ENCODE data around the gene SMARCA4.

SMARCA4 gene

GRCh38 chr19:11034449-11035213 lies 73.8 kb downstream of the SMARCA4 start:
- Histone ChIP-seq H3K36me3 (ENCODE audit: control insufficient read depth, insufficient read depth, low read length) (peaks cover 16% of the 10 kb centered on the region), H3K27me3 (ENCODE audit: control insufficient read depth, insufficient read depth, low read length) (no peaks in the 10 kb centered on the region), H3K9ac (ENCODE audit: low read length) (no peak overlapping the region), H3K9me3 (ENCODE audit: control insufficient read depth, low read length) (no peaks in the 10 kb centered on the region), H3K4me1 (ENCODE audit: control insufficient read depth, insufficient read depth, low read length) (peaks cover 10% of the 10 kb centered on the region), H3K4me3 (ENCODE audit: low read length) (no peak overlapping the region)

GRCh38 chr19:11035441-11036377 lies 74.9 kb downstream of the SMARCA4 start:
- no peaks in the 10 kb centered on the region for H3K27me3 ChIP-seq (ENCODE audit: control insufficient read depth, insufficient read depth, low read length)
- H3K9ac ChIP-seq (ENCODE audit: low read length) = no peak overlapping the region
- H3K9me3 ChIP-seq (ENCODE audit: control insufficient read depth, low read length) = no peaks in the 10 kb centered on the region
- H3K4me1 ChIP-seq (ENCODE audit: control insufficient read depth, insufficient read depth, low read length) = peaks cover 10% of the 10 kb centered on the region
- no peak overlapping the region for H3K4me3 ChIP-seq (ENCODE audit: low read length)
- peaks cover 16% of the 10 kb centered on the region for H3K36me3 ChIP-seq (ENCODE audit: control insufficient read depth, insufficient read depth, low read length)

GRCh38 chr19:11038511-11038910 lies 77.7 kb downstream of the SMARCA4 start:
- H3K4me1 ChIP-seq (ENCODE audit: control insufficient read depth, insufficient read depth, low read length) = peaks cover 28% of the 10 kb centered on the region
- H3K9me3 ChIP-seq (ENCODE audit: control insufficient read depth, low read length) = no peaks in the 10 kb centered on the region
- H3K4me3 ChIP-seq (ENCODE audit: low read length) = no peak overlapping the region
- peaks cover 26% of the 10 kb centered on the region for H3K36me3 ChIP-seq (ENCODE audit: control insufficient read depth, insufficient read depth, low read length)
- no peaks in the 10 kb centered on the region for H3K27me3 ChIP-seq (ENCODE audit: control insufficient read depth, insufficient read depth, low read length)
- H3K9ac ChIP-seq (ENCODE audit: low read length) = no peak overlapping the region

GRCh38 chr19:11041194-11041593 lies 80.4 kb downstream of the SMARCA4 start:
- Histone ChIP-seq H3K27me3 (ENCODE audit: control insufficient read depth, insufficient read depth, low read length) (no peaks in the 10 kb centered on the region), H3K9me3 (ENCODE audit: control insufficient read depth, low read length) (no peaks in the 10 kb centered on the region), H3K9ac (ENCODE audit: low read length) (no peak overlapping the region), H3K4me3 (ENCODE audit: low read length) (no peak overlapping the region), H3K36me3 (ENCODE audit: control insufficient read depth, insufficient read depth, low read length) (peaks cover 19% of the 10 kb centered on the region), H3K4me1 (ENCODE audit: control insufficient read depth, insufficient read depth, low read length) (peaks cover 18% of the 10 kb centered on the region)

GRCh38 chr19:11041966-11042627 lies 81.3 kb downstream of the SMARCA4 start:
- H3K4me3 ChIP-seq (ENCODE audit: low read length) = no peak overlapping the region
- peak overlapping the region; percentile 41 for H3K9ac ChIP-seq (ENCODE audit: low read length)
- H3K9me3 ChIP-seq (ENCODE audit: control insufficient read depth, low read length) = no peaks in the 10 kb centered on the region
- H3K27me3 ChIP-seq (ENCODE audit: control insufficient read depth, insufficient read depth, low read length) = no peaks in the 10 kb centered on the region
- H3K36me3 ChIP-seq (ENCODE audit: control insufficient read depth, insufficient read depth, low read length) = peaks cover 15% of the 10 kb centered on the region
- peaks cover 18% of the 10 kb centered on the region for H3K4me1 ChIP-seq (ENCODE audit: control insufficient read depth, insufficient read depth, low read length)

GRCh38 chr19:11044431-11044830 lies 83.6 kb downstream of the SMARCA4 start:
- no peak overlapping the region for H3K4me3 ChIP-seq (ENCODE audit: low read length)
- H3K4me1 ChIP-seq (ENCODE audit: control insufficient read depth, insufficient read depth, low read length) = peaks cover 18% of the 10 kb centered on the region
- peaks cover 14% of the 10 kb centered on the region for H3K36me3 ChIP-seq (ENCODE audit: control insufficient read depth, insufficient read depth, low read length)
- H3K27me3 ChIP-seq (ENCODE audit: control insufficient read depth, insufficient read depth, low read length) = no peaks in the 10 kb centered on the region
- H3K9me3 ChIP-seq (ENCODE audit: control insufficient read depth, low read length) = no peaks in the 10 kb centered on the region
- no peak overlapping the region for H3K9ac ChIP-seq (ENCODE audit: low read length)

GRCh38 chr19:11045536-11045935 lies 84.7 kb downstream of the SMARCA4 start:
- Histone ChIP-seq H3K4me1 (ENCODE audit: control insufficient read depth, insufficient read depth, low read length) (peaks cover 18% of the 10 kb centered on the region), H3K36me3 (ENCODE audit: control insufficient read depth, insufficient read depth, low read length) (peaks cover 14% of the 10 kb centered on the region), H3K27me3 (ENCODE audit: control insufficient read depth, insufficient read depth, low read length) (no peaks in the 10 kb centered on the region), H3K4me3 (ENCODE audit: low read length) (no peak overlapping the region), H3K9me3 (ENCODE audit: control insufficient read depth, low read length) (no peaks in the 10 kb centered on the region), H3K9ac (ENCODE audit: low read length) (no peak overlapping the region)

- Histone ChIP-seq H3K27me3 (ENCODE audit: control insufficient read depth, insufficient read depth, low read length) (no peaks in the 10 kb centered on the region), H3K9ac (ENCODE audit: low read length) (no peak overlapping the region), H3K9me3 (ENCODE audit: control insufficient read depth, low read length) (no peaks in the 10 kb centered on the region), H3K4me1 (ENCODE audit: control insufficient read depth, insufficient read depth, low read length) (peaks cover 12% of the 10 kb centered on the region), H3K36me3 (ENCODE audit: control insufficient read depth, insufficient read depth, low read length) (peaks cover 9% of the 10 kb centered on the region), H3K4me3 (ENCODE audit: low read length) (no peak overlapping the region)
Measured at GRCh38 chr19:11046605-11047354, 86.0 kb downstream of the SMARCA4 start.

GRCh38 chr19:11047866-11048265 lies 87.0 kb downstream of the SMARCA4 start:
- no peak overlapping the region for H3K9ac ChIP-seq (ENCODE audit: low read length)
- H3K36me3 ChIP-seq (ENCODE audit: control insufficient read depth, insufficient read depth, low read length) = peaks cover 8% of the 10 kb centered on the region
- no peaks in the 10 kb centered on the region for H3K27me3 ChIP-seq (ENCODE audit: control insufficient read depth, insufficient read depth, low read length)
- no peaks in the 10 kb centered on the region for H3K9me3 ChIP-seq (ENCODE audit: control insufficient read depth, low read length)
- no peak overlapping the region for H3K4me3 ChIP-seq (ENCODE audit: low read length)
- peaks cover 6% of the 10 kb centered on the region for H3K4me1 ChIP-seq (ENCODE audit: control insufficient read depth, insufficient read depth, low read length)

- no peaks in the 10 kb centered on the region for H3K9me3 ChIP-seq (ENCODE audit: control insufficient read depth, low read length)
Measured at GRCh38 chr19:11050323-11051114, 89.7 kb downstream of the SMARCA4 start.

GRCh38 chr19:11053817-11054195 lies 93.0 kb downstream of the SMARCA4 start:
- Histone ChIP-seq H3K4me1 (ENCODE audit: control insufficient read depth, insufficient read depth, low read length) (peaks cover 24% of the 10 kb centered on the region), H3K9me3 (ENCODE audit: control insufficient read depth, low read length) (no peaks in the 10 kb centered on the region), H3K4me3 (ENCODE audit: low read length) (no peak overlapping the region), H3K9ac (ENCODE audit: low read length) (no peak overlapping the region), H3K27me3 (ENCODE audit: control insufficient read depth, insufficient read depth, low read length) (no peaks in the 10 kb centered on the region), H3K36me3 (ENCODE audit: control insufficient read depth, insufficient read depth, low read length) (peaks cover 8% of the 10 kb centered on the region)

More at GRCh38 chr19:11050323-11051114, 89.7 kb downstream of the SMARCA4 start:
- peaks cover 12% of the 10 kb centered on the region for H3K36me3 ChIP-seq (ENCODE audit: control insufficient read depth, insufficient read depth, low read length)
- H3K9ac ChIP-seq (ENCODE audit: low read length) = no peak overlapping the region
- peaks cover 24% of the 10 kb centered on the region for H3K4me1 ChIP-seq (ENCODE audit: control insufficient read depth, insufficient read depth, low read length)
- H3K27me3 ChIP-seq (ENCODE audit: control insufficient read depth, insufficient read depth, low read length) = no peaks in the 10 kb centered on the region
- H3K4me3 ChIP-seq (ENCODE audit: low read length) = no peak overlapping the region
